Activated CD4-positive, CD25-positive, alpha-beta regulatory T cell (primary cell): Measurements from ENCODE around the gene EZH1.

Experiments used
- DNase-seq, 4 experiments: peaks; one replicate each; lab custom pipeline; 2025; lab: John Stamatoyannopoulos, UW

EZH1 gene

DNA sequence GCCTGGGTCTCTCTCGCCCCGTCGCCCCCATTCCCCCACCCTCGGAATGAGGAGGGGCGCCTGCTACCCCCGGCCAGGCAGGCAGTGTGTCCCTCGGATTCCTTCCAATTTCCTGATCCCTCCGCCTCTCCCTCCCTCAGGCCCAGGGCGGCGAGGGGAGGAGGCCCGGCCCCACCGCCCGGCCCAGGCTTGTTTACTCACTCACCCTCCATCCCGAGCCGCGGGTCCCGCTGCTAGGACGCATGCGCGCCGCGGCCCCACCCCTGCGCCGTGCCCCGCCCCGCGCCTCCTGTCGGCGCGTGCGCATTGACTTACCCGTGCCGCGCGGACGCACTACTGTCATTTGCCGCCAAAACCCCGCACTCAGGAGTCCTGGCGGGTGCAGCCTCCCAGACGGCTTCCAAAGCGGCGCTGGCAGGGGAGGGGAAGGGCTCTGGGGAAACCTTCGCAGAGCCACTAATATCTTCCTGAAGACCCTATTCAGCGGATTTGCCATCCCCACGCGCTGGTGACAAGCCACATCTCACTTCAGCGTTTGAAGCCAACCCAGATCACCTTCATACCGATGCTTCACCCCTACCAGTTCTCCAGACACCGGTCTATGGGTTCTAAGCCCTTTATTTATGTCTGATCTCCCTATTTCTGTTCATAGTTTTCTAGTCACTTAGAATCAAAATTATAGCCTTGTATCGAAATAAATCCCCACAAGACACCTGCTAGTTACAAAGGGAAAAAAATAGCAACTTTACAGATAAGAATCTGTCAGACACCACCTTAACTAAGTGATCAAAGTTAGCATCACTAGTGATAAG lies at the start of gene EZH1:
Gene EZH1, minus strand, starts transcription at position 235 of the 812 bp plus-strand sequence. CDS start 16,099 bp downstream, outside the sequence.
- peak; percentile 82 to 86 (median 82) for DNase-seq

DNA sequence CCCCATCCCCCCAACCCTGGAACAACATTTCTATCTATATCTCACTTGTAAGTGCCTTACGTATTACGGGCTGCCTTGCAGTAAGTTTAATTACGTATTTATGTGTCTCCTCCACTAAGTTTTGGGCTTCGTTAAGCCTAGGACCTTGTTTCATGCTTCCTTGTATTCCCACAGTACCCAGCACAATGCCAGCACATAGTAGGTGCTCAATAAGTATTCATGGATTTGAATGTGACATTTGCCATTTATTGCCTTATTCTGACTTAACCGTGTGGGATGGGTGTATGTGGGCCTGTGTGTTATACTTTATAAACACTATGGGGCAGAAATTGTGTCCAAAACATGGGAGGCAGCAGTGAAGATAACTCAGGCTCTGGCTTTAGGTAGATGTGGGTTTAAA lies 47.7 kb upstream of the EZH1 start:
- no peak for DNase-seq

DNA sequence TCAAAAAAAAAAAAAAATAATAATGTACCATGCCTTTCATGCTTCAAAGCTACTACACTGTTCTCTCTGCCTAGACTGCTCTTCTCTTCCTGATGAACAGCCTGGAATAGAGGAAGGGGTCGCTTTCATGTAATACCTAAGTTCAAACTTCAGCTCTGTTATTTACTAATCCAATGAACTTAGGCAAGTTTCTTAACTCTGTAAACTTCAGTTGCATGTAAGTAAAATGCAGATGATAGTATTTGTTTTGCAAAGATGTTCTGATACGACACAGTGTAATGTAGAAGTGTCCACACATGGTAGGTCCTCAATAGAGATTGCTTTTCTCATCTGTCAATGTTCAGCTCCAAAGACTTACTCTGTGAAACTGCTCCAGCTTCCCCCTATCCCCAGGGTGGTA lies 47.1 kb upstream of the EZH1 start:
- DNase-seq, result no peak

DNA sequence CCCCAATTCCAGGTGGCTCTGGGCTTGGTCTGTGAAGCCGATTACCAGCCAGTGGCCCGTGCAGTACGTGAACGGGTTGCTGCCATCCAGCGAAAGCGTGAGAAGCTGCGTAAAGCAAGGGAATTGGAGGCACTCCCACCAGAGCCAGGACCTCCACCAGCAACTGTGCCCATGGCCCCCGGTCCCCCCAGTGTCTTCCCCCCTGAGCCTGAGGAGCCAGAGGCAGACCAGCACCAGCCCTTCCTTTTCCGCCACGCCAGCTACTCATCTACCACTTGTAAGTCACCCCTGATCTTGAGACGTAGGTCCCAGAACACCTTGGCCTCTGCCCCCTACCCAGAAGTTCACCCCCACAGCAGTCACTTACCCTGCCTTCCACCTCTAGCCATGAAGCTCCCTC lies 42.4 kb upstream of the EZH1 start:
- DNase-seq, result no peak

DNA sequence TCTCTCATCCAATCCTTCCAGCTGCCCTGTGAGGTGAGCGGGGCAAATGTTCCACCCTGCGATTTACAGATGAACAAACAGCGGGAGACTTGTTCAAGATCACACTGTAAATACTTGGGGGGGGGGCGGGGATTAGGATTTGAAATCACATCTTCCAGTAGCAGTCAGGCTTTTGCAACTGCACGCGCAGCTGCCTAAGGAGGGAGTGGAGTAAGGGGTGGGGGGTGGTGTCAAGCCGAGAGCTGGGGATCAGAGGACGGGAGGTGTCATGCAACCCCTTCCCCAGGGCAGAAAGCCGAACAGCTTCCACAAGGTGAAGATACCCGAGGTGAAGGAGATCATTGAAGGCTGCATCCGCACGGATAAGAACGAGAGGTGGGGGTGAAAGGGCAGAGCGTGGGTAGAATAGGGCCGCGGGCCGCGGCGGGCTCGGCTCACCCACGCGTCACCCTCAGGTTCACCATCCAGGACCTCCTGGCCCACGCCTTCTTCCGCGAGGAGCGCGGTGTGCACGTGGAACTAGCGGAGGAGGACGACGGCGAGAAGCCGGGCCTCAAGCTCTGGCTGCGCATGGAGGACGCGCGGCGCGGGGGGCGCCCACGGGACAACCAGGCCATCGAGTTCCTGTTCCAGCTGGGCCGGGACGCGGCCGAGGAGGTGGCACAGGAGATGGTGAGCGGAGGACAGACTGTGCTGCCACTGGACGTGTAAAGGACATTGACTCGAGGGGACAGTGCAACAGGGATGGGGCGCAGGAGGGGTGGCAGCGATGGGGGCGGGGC lies 40.2 kb upstream of the EZH1 start:
- no peak for DNase-seq

DNA sequence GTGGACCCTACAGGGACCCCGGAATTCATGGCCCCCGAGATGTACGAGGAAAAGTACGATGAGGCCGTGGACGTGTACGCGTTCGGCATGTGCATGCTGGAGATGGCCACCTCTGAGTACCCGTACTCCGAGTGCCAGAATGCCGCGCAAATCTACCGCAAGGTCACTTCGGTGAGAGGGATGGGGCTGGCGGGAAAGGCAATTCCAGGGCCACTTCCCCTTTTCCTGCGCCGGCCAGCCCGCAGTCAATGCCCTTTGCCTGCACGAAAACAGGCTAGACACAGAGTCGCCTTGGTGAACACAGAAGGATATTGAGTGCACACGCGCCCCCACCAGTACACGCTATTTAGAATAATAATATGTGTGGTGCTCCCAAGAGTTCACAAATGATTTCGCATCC lies 39.6 kb upstream of the EZH1 start:
- DNase-seq, result no peak

DNA sequence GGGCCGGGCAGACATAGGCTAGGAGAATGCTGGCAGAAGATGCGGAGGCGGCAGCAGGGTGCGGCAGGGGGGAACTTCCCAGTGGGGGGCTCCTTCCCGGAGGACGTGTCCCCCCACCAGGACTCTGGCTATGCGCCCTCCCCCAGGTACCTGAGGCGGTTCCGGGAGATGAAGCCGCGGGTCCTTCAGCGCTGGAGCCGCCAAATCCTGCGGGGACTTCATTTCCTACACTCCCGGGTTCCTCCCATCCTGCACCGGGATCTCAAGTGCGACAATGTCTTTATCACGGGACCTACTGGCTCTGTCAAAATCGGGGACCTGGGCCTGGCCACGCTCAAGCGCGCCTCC lies 38.9 kb upstream of the EZH1 start:
- no peak for DNase-seq

DNA sequence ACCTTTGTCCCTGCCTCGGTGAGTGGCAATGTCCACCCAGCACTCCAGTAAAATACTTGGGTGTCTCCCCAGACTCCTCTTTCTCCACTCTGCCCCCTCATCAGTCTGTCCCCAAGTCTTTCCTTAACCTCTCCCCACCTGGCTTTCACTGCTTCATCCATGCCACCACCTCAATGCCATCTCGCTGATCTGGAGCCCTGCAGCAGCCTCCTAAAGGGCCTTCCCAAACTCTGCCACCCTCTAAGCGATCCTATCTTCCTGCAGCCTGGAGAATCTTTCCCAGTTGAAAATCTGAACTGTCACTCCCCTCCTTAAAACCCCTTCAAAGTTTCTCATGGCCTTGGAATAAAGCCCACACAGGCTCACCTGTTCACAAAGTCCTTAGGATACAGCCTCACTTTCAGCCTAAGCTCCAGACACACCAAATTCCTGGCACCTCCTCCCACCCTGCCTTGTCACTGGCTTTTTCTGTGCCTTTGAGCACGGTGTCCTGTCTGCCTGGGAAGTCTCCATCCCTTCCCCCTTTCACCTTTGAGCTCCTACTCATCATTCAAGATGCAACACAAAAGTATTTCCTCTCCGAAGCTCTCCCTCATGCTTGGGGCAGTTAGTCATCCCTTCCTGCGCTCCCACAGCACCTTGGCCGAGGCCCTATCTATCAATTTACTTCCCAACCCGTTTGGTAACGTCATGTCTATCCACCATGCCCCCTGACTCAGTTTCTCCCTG lies 38.4 kb upstream of the EZH1 start:
- DNase-seq, result no peak

DNA sequence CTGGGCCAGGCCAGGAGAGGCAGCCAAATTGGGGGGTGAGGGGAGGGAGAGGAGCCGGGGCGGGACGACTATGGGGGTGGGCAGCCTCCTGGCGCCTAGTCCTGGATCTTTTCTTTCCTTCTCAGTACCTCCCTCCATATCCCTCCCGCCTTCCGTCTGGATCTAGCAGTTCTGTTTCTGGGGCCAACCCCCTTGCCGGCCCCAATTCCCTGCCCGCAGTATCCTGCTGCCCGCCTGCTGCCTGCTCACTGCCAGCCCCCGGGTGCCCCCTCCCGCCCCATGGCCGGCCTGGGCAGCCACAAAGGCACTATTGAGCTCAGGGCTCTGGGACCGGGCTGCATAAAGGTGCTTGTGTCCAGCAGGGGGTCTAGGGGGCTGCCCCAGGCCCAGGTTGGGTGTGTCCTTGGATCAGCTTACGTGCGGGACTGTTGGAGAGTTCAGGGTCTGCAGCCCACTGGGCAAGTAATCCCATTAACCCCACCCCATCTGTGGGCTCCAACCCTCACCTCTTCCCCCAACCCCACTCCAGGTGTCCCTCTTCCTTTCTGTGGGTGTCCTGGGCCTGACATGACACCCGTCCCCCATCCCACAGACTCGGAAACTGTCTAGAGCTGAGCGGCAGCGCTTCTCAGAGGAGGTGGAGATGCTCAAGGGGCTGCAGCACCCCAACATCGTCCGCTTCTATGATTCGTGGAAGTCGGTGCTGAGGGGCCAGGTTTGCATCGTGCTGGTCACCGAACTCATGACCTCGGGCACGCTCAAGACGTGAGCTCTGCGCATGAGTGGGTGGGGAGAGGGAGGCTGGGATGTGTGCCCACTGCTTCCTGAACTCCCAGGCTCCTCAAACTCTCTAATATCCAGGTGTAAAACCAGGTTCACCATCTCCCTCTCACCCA lies 37.6 kb upstream of the EZH1 start:
- DNase-seq, result no peak

DNA sequence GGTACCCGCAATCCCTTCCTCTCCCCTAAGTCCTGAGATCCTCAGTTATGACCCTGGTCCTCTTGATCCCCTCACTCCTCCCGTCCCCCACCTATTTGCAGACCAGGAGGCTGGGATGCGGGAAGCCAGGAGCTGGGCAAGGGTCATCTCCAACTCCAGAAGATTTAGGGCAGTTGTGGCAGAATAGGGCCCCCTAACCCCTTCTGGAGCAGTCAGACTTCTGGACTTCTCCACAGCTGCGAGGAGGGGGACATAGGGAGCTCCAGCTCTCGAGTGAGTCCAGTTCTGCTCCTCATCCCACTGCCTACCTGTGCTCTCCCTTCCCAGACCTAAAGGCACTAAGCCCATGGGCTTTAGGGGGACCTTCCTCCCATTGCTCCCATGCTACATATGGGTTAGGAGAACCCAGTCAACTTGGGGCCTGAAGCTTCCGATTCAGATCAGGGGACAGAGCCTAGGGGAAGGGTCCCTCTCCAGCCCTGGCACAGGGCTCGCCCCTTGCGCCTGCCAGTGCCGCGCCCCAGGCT lies 36.9 kb upstream of the EZH1 start:
- DNase-seq, result no peak

DNA sequence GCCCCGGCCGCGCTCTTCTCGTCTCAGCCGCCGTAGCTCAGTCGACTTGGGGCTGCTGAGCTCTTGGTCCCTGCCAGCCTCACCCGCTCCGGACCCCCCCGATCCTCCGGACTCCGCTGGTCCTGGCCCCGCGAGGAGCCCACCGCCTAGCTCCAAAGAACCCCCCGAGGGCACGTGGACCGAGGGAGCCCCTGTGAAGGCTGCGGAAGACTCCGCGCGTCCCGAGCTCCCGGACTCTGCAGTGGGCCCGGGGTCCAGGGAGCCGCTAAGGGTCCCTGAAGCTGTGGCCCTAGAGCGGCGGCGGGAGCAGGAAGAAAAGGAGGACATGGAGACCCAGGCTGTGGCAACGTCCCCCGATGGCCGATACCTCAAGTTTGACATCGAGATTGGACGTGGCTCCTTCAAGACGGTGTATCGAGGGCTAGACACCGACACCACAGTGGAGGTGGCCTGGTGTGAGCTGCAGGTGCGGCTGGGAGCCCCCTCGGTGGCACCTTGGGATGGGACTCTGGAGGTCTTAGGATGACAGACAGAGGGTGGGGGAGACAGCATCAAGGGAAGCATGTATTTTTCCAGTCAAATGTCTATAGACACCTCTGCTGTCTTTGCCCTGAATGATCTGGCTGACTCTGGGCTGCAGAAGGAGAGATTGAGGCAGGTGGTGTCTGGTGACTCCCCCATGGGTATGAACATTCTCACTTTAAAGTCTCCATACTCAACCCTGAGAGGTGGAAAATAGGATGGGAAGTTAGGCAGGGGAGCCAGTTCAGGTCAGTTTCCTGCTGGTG lies 36.2 kb upstream of the EZH1 start:
- DNase-seq, result no peak

DNA sequence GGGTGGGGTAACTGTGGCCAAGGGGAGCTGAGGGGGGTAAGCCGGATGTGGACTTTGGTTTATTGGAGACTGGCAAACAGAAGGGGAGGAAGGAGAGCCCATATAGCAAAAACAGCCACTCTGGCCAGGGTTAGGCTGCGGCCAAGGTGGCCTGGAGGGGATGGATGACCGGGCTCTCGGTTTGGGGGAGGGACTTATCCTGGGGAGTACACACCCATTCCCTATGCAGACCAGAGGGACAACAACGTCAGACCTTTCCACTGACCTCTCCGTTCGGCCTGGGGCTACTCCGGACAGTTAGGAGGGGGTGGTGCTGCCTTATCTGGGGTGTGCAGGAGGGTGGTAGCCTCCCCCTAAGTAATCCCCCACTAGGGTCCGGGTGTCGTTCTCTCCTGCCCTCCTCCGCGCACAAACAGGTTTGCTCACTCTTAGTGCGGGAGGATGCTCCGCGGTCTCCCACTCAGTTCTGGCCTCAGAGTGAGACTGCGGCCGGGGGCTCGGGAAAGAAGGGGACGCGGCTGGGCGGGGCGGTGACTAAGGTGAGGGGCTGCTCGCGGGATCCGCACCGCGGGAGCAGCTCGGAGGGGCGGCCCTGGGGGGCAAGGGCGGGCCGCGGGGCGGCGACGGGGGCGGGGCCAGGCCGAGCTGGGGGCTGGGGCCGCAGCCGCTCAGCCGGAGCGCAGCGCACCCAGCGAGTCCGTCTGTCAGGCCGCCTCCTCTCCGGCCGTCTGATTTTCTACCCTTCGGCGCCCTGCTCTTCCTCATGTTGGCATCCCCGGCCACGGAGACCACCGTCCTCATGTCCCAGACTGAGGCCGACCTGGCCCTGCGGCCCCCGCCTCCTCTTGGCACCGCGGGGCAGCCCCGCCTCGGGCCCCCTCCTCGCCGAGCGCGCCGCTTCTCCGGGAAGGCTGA lies 35.4 kb upstream of the EZH1 start, which contains the start of gene WNK4:
Gene WNK4, plus strand, starts transcription at position 675 of the 915 bp plus-strand sequence. Its CDS starts 89 bp downstream, at position 764.
- DNase-seq, result no peak

DNA sequence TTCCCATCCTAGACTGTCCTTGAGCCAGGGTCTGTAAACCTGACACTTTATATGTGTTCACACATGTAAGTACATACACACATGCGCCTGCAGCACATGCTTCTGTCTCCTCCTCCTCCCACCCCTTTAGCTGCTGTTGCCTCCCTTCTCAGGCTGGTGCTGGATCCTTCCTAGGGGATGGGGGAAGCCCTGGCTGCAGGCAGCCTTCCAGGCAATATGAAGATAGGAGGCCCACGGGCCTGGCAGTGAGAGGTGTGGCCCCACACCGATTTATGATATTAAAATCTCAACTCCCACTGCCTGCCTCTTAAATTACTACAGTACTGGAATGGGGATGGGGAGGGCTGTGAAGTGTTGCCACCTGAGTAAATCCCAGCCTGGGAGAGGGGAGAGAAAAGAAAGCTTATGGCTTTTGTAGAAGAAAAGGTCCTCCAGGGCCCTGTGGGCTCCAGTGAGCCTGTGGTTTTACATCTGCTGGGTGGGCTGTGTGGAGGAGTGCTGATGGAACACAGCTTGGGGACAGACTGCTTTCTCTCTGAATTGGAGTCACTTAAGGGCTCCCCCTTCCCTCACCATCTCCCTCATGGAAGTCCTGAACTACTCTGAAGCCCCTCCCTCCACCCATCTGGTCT lies 34.6 kb upstream of the EZH1 start:
- DNase-seq, result no peak

DNA sequence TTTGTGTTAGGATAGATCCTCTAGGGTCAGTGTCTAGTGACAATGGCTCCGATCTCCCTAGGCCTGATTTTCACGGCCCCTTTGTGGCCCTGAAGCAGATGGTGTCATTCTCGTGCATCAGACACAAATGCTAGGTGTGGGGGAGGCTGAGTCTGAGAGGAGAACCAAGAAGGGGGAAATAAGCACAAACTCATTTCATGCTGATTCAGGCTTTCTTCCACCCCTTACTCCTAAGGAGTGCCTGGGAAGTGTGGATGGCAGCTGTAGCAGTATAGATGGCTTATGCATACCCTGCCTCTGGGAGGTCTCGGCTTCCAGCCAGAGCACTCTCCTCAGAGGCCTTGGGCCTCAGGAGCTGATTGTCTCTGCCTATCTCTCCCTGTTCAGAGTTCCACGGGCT lies 33.7 kb upstream of the EZH1 start:
- DNase-seq, result no peak

DNA sequence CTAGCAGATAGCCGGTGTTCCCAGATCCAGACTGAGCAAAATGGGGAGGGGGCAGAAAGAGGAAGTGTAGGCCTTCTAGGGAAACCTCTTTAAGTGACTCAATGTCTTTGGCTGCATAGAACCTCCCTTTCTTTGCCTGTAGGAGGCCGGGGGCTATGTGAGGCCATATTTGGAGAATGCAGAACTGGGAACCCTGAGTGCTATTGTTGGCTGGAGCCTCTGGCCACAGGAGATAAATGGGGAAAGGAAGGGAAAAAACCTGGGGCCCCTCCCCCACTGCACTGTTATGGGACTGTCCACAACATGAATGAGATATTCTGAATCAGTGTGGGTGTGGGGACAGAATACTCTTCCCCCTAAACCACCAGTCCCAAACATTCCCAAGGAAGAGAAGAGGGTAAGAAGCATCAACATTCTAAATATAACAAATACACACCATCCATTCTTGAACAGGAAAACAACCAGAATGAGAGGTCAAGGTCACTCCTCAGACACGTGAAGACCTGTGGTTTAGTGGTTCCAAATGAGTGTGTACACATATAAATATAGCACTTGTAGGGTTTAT lies 30.8 kb upstream of the EZH1 start:
- no peak for DNase-seq

DNA sequence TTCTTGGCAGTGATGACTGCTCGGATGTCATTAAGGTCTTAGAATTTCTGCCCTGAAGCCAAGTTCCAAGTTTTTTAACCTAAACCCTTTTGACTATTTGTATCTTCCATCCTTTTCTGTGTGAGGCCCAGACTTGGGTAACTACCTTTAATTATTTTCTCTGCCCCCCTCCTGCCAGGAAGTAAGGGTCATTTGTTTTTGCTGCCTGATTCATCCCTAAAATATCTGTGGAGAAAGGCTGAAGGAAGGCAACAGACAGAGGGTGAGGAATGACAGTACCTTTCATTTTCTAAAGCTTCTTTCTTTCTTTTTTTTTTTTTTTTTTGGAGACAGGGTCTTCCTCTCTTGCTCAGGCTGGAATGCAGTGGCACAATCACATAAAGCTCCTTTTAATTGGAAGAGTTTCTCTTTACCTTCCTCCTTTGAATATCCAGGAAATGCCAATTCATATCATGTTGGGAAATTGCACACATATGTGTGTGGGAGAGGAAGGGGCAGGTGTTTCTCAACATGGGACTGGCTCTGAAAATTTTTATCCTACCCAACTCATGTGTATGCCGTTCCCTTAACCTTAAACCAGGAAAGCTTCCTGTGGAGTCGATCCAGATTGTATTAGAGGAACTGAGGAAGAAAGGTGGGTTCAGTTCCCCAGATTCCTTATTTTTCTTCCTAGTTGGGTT lies 29.4 kb upstream of the EZH1 start:
- DNase-seq, result no peak

DNA sequence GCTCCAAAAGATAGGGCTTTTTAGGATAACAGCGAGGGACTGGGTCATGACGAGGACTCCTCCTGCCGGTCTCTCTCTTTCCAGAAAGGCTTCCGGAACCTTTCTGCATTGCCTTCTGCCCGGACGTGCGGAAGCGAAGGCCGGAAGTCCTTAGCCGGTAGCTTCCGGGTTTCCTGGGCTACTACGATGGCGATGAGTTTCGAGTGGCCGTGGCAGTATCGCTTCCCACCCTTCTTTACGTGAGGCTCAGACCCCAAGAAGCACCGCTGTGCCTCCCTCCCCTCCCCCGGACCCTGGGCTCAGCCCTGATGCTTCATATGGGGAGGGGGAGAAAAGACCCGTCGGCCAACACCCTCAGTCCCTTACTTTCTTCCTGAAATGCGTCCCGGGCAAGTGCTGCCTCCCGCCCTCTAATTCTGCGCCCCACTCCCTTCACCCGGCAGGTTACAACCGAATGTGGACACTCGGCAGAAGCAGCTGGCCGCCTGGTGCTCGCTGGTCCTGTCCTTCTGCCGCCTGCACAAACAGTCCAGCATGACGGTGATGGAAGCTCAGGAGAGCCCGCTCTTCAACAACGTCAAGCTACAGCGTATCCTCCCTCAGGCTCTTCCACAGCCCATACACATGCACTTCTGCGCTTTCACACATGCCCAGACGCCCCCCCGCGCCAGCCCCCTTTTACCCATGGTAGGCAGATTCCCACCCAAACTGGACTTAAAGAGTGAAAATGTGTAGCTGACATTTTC lies 28.6 kb upstream of the EZH1 start, which contains the start of gene VPS25:
Gene VPS25, plus strand, starts transcription at position 160 of the 746 bp plus-strand sequence. Its CDS starts 27 bp downstream, at position 187.
- DNase-seq, result peak; percentile 34 to 60 (median 49)
